SU-DHL-6 (cell line): ENCODE measurements around the gene TATDN3.

Source experiments
- CTCF ChIP-seq: fragments of 200-600 bp; sonication (generic); IDR thresholded peaks from one replicate; pipeline ENCODE4 v1.5.1; 2017; ENCODE audit warnings: antibody characterized with exemption, mild to moderate bottlenecking, low read length, moderate library complexity; ENCODE audit not compliant: insufficient read depth, poor library complexity, severe bottlenecking
- EZH2phosphoT487 ChIP-seq: fragments of 200-600 bp; sonication (generic), shearing (Covaris generic); conservative IDR thresholded peaks from 2 replicates; pipeline ENCODE4 v1.6.1; 2018; ENCODE audit warnings: mild to moderate bottlenecking, antibody characterized with exemption, low read length, moderate library complexity, mixed read lengths

GRCh38 chr1:212827831-212828278 lies 36.2 kb downstream of the TATDN3 start:
- no peak for TF ChIP-seq CTCF
- TF ChIP-seq EZH2phosphoT487 = no peak
